Trophoblast cell (in vitro differentiated cells and primary cell): ENCODE data around the gene CDH18. TPM values are rescaled to one million over a fixed set of nuclear protein-coding genes. Genes with fewer than 3 reads are reported as not detected.

Experiments
- DNase-seq, 2 donors: peaks; one replicate each; pipeline ENCODE4 v3.0.0-alpha.2; 2016
- H2AFZ ChIP-seq: 2 replicates; pipeline ENCODE4 v1.6.1; 2013; ENCODE audit warnings: low read length, moderate library complexity, mild to moderate bottlenecking; ENCODE audit not compliant: insufficient read depth, poor library complexity
- H2AK5ac ChIP-seq: 2 replicates; pipeline ENCODE4 v1.6.1; 2013; ENCODE audit warnings: mild to moderate bottlenecking, low read length
- H2BK120ac ChIP-seq: 2 replicates; pipeline ENCODE4 v1.6.1; 2013; ENCODE audit warnings: low read length, mild to moderate bottlenecking, moderate library complexity; ENCODE audit not compliant: insufficient read depth, poor library complexity
- H2BK12ac ChIP-seq: 2 replicates; pipeline ENCODE4 v1.6.1; 2013; ENCODE audit warnings: mild to moderate bottlenecking, low read length, moderate library complexity
- H2BK5ac ChIP-seq: 2 replicates; pipeline ENCODE4 v1.6.1; 2013; ENCODE audit warnings: low read length, low read depth, moderate library complexity, mild to moderate bottlenecking; ENCODE audit not compliant: poor library complexity
- H3K14ac ChIP-seq: 2 replicates; pipeline ENCODE4 v1.6.1; 2013; ENCODE audit warnings: mild to moderate bottlenecking, low read length
- H3K18ac ChIP-seq: 2 replicates; pipeline ENCODE4 v1.6.1; 2013; ENCODE audit warnings: mild to moderate bottlenecking, low read length
- H3K23ac ChIP-seq: 2 replicates; pipeline ENCODE4 v1.6.1; 2013; ENCODE audit warnings: low read length
- H3K27ac ChIP-seq: 2 replicates; pipeline ENCODE4 v1.5.1; 2013; ENCODE audit warnings: low read depth, mild to moderate bottlenecking, inconsistent platforms, low read length, moderate library complexity
- H3K27me3 ChIP-seq: 2 replicates; pipeline ENCODE4 v1.6.1; 2013; ENCODE audit warnings: inconsistent platforms, mild to moderate bottlenecking, low read length, moderate library complexity; ENCODE audit not compliant: insufficient read depth
- H3K36me3 ChIP-seq, 2 experiments: 1 replicate in 1 of 2; 2 replicates in 1 of 2; pipeline ENCODE4 v1.6.1; 2013; ENCODE audit warnings: low read length in 2 of 2, mild to moderate bottlenecking in 2 of 2, moderate library complexity in 1 of 2; ENCODE audit not compliant: insufficient read depth in 2 of 2, control insufficient read depth in 1 of 2
- H3K4ac ChIP-seq: 2 replicates; pipeline ENCODE4 v1.6.1; 2013; ENCODE audit warnings: low read depth, mild to moderate bottlenecking, low read length, moderate library complexity
- H3K4me1 ChIP-seq, 2 experiments: 1 replicate in 1 of 2; 2 replicates in 1 of 2; pipeline ENCODE4 v1.6.1; 2013; ENCODE audit warnings: low read length in 2 of 2, mild to moderate bottlenecking in 2 of 2, moderate library complexity in 1 of 2; ENCODE audit not compliant: insufficient read depth in 2 of 2, control insufficient read depth in 1 of 2
- H3K4me2 ChIP-seq: 2 replicates; pipeline ENCODE4 v1.6.1; 2013; ENCODE audit warnings: inconsistent platforms, mild to moderate bottlenecking, low read length, moderate library complexity
- H3K4me3 ChIP-seq: 2 replicates; pipeline ENCODE4 v1.5.1; 2013; ENCODE audit warnings: mild to moderate bottlenecking, low read depth, low read length, inconsistent platforms
- H3K79me1 ChIP-seq: one replicate; pipeline ENCODE4 v1.6.1; 2013; ENCODE audit warnings: low read length
- H3K79me2 ChIP-seq: 2 replicates; pipeline ENCODE4 v1.6.1; 2013; ENCODE audit warnings: low read length, mild to moderate bottlenecking; ENCODE audit not compliant: control insufficient read depth, insufficient read depth, poor library complexity
- H3K9ac ChIP-seq: 2 replicates; pipeline ENCODE4 v1.6.1; 2013; ENCODE audit warnings: mild to moderate bottlenecking, low read length
- H3K9me3 ChIP-seq: 2 replicates; pipeline ENCODE4 v1.6.1; 2013; ENCODE audit warnings: low read depth, mild to moderate bottlenecking, control low read depth, inconsistent platforms, low read length; ENCODE audit not compliant: insufficient read depth
- H4K12ac ChIP-seq: 2 replicates; pipeline ENCODE4 v1.6.1; 2013; ENCODE audit warnings: low read depth, mild to moderate bottlenecking, low read length, moderate library complexity
- H4K8ac ChIP-seq: 2 replicates; pipeline ENCODE4 v1.6.1; 2013; ENCODE audit warnings: low read depth, mild to moderate bottlenecking, low read length, moderate library complexity
- H4K91ac ChIP-seq: one replicate; pipeline ENCODE4 v1.6.1; 2013; ENCODE audit warnings: low read depth, mild to moderate bottlenecking, low read length, moderate library complexity
- WGBS: extraction: QIAGEN DNeasy Blood & Tissue Kit; methylation state at CpG from one replicate; pipeline ENCODE4 v1.1.7; 2013; ENCODE audit warnings: missing lambda C conversion rate; ENCODE audit not compliant: insufficient read length, insufficient coverage; ENCODE audit errors: extremely low coverage; 5-methylcytosine and 5-hydroxymethylcytosine counted together
- polyA plus RNA-seq: library from polyadenylated mRNA; stranded (reverse); fragments of 200-250 nt; gene quantifications from 2 replicates; pipeline ENCODE4 v1.2.3, GENCODE V29; 2013

Gene CDH18
- 0.03 TPM in 1 of 2 replicates, not detected in the other for polyA plus RNA-seq

GRCh38 chr5:19987612-19988361, at the start of gene CDH18:
CDH18 (minus strand) TSS chr5:19988200; CDS start chr5:19838986, 149,214 bp downstream.
- no peaks in the 10 kb centered on the region for H3K36me3 ChIP-seq
- H4K91ac ChIP-seq = no peak within 1 kb of the TSS
- no peak within 1 kb of the TSS for H4K12ac ChIP-seq
- H3K18ac ChIP-seq = no peak within 1 kb of the TSS
- H3K9me3 ChIP-seq = no peaks in the 10 kb centered on the region
- no peak within 1 kb of the TSS for H4K8ac ChIP-seq
- no peak within 1 kb of the TSS for H3K9ac ChIP-seq
- H3K4me1 ChIP-seq = no peaks in the 10 kb centered on the region
- H3K27me3 ChIP-seq = no peaks in the 10 kb centered on the region
- H3K27ac ChIP-seq = no peak within 1 kb of the TSS
- H3K79me1 ChIP-seq = no peaks in the 10 kb centered on the region
- no peak within 1 kb of the TSS for H2BK12ac ChIP-seq
- no peak within 1 kb of the TSS for H3K23ac ChIP-seq
- H3K4me2 ChIP-seq = peak within 1 kb of the TSS; percentile 81
- no peak within 1 kb of the TSS for H2BK120ac ChIP-seq
- H2AK5ac ChIP-seq = no peak within 1 kb of the TSS
- H3K4me3 ChIP-seq = no peak within 1 kb of the TSS
- no CpG with 5 or more reads among the region's 26 CpGs for WGBS
- no peak within 1 kb of the TSS for H2AFZ ChIP-seq
- DNase-seq = peak; percentile 18 to 44
- no peaks in the 10 kb centered on the region for H3K79me2 ChIP-seq
- H2BK5ac ChIP-seq = no peak within 1 kb of the TSS
- no peak within 1 kb of the TSS for H3K4ac ChIP-seq
- no peak within 1 kb of the TSS for H3K14ac ChIP-seq

- Histone ChIP-seq H3K9ac (no peak overlapping the region), H3K9me3 (no peaks in the 10 kb centered on the region), H3K27me3 (no peaks in the 10 kb centered on the region), H4K8ac (no peak overlapping the region), H3K14ac (no peak overlapping the region), H3K4me2 (no peak overlapping the region), H2AK5ac (no peak overlapping the region), H3K27ac (no peak overlapping the region), H3K23ac (no peak overlapping the region), H4K12ac (no peak overlapping the region), H3K4me1 (peaks cover 0 to 2% of the 10 kb centered on the region in 2 experiments), H2BK120ac (no peak overlapping the region), H4K91ac (no peak overlapping the region), H3K79me1 (no peaks in the 10 kb centered on the region), H2BK12ac (no peak overlapping the region), H3K4ac (no peak overlapping the region), H2BK5ac (no peak overlapping the region), H3K4me3 (no peak overlapping the region), H2AFZ (no peak overlapping the region), H3K79me2 (no peaks in the 10 kb centered on the region), H3K18ac (no peak overlapping the region), H3K36me3 (no peaks in the 10 kb centered on the region)
- no CpG with 5 or more reads among the region's 1 CpG for WGBS
- DNase-seq = no peak
Observed at GRCh38 chr5:20034717-20035116, 46.7 kb upstream of the CDH18 start.

GRCh38 chr5:20033881-20034280, 45.9 kb upstream of the CDH18 start:
- Histone ChIP-seq H3K9me3 (no peaks in the 10 kb centered on the region), H2AFZ (no peak overlapping the region), H3K14ac (no peak overlapping the region), H2BK120ac (no peak overlapping the region), H2AK5ac (no peak overlapping the region), H3K23ac (no peak overlapping the region), H3K79me1 (no peaks in the 10 kb centered on the region), H3K27me3 (no peaks in the 10 kb centered on the region), H4K91ac (no peak overlapping the region), H3K4me3 (no peak overlapping the region), H3K79me2 (no peaks in the 10 kb centered on the region), H3K9ac (no peak overlapping the region), H2BK5ac (no peak overlapping the region), H3K4me1 (peaks cover 0 to 2% of the 10 kb centered on the region in 2 experiments), H3K4ac (no peak overlapping the region), H2BK12ac (no peak overlapping the region), H3K4me2 (no peak overlapping the region), H3K36me3 (no peaks in the 10 kb centered on the region), H3K27ac (no peak overlapping the region), H4K8ac (no peak overlapping the region), H4K12ac (no peak overlapping the region), H3K18ac (no peak overlapping the region)
- WGBS = no CpG with 5 or more reads among the region's 2 CpGs
- DNase-seq = no peak

- Histone ChIP-seq H3K79me2 (no peaks in the 10 kb centered on the region), H2BK120ac (no peak overlapping the region), H3K23ac (no peak overlapping the region), H2AFZ (no peak overlapping the region), H3K27ac (peak overlapping the region; percentile 34), H3K9me3 (no peaks in the 10 kb centered on the region), H3K27me3 (no peaks in the 10 kb centered on the region), H2BK12ac (no peak overlapping the region), H3K36me3 (no peaks in the 10 kb centered on the region), H3K79me1 (no peaks in the 10 kb centered on the region), H4K91ac (no peak overlapping the region), H3K4ac (no peak overlapping the region), H3K9ac (no peak overlapping the region), H3K4me1 (peaks cover 0 to 2% of the 10 kb centered on the region in 2 experiments), H3K4me2 (peak overlapping the region; percentile 30), H2AK5ac (no peak overlapping the region), H3K18ac (no peak overlapping the region), H4K12ac (no peak overlapping the region), H2BK5ac (no peak overlapping the region), H4K8ac (no peak overlapping the region), H3K4me3 (no peak overlapping the region), H3K14ac (no peak overlapping the region)
- no CpG with 5 or more reads among the region's 2 CpGs for WGBS
- DNase-seq = no peak
Observed at GRCh38 chr5:20032896-20033295, 44.9 kb upstream of the CDH18 start.
